ENCODE measurements around the gene CIDEA. TPM values are rescaled to one million over a fixed set of nuclear protein-coding genes. Genes with fewer than 3 reads are reported as not detected.
A peak's percentile ranks its signal among the peaks of the same experiment; 100 is the strongest.

Gene CIDEA
- total RNA-seq, 1 experiment from 2014 or later = not detected

DNA sequence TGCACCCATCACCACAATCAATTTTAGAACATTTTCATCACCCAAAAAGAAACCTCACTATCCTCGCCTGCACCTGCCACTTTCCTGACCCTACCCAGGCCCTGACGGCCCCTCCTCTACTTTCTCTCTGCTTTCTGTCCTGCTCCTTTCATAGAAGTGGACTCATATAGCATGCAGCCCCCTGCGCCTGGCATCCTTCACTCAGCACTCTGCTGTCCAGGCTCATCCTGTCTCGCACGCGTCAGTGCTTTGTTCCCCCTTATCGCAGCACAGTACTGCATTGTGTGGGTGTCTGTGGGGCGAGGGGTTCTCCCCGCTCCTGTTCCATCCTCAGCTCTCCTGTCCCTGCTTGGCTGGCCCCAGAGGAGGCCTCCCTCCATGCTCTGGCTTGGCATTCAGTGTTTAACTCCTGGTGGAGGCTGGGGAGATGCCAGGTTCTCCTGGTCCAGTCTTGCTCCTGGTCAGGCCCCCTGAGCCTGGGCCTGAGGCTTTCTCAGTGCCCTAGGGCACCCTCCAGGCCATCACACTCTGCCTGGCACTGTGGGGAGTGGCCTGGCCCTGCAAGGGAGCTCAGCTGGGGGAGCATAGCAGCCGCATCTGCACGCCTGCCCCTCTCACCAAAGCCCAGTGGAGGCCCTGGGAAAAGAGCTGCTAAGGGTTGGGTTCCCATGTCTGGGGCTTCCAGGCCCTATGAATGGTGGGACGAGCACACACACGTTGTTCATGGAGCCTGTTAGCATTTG, 47.3 kb downstream of the CIDEA start:
- DNase-seq (ENCODE audit: low read depth) = no peak

DNA sequence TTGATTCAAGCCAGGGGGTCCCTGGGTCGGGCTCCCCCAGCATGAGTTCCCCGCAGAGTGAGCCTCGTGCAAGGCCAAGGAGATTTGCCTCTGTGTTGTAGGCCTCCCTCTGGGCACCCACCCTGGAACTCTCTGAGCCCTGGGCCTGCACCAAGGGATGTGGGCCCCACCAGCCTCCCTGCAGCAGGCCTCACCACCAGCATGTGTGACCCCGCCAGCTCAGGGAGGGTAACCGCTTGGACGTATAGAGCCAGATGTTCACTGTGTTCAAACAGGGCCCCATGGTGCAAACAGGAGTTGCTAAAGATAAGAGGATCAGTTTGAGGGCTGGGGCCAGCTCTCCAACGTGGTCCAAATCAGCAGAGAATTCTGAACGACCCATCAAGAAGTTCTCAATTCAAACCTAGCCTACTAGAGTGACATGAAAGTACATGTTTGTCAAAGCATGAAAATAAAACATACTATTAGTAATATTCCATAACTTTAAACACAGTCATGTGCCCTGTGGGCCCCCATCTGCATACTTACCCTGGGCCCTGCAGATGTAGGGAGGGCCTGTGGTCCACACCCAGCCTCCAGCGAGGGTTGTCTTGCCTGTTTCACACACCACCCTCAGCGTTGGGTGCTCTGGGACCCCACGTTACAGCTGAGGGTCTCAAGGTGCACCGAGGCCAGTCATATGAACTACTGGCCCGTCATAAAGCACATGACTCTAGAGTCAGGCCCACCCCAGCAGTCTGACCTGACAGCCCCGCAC, 48.4 kb downstream of the CIDEA start:
- DNase-seq (ENCODE audit: low read depth) = no peak

DNA sequence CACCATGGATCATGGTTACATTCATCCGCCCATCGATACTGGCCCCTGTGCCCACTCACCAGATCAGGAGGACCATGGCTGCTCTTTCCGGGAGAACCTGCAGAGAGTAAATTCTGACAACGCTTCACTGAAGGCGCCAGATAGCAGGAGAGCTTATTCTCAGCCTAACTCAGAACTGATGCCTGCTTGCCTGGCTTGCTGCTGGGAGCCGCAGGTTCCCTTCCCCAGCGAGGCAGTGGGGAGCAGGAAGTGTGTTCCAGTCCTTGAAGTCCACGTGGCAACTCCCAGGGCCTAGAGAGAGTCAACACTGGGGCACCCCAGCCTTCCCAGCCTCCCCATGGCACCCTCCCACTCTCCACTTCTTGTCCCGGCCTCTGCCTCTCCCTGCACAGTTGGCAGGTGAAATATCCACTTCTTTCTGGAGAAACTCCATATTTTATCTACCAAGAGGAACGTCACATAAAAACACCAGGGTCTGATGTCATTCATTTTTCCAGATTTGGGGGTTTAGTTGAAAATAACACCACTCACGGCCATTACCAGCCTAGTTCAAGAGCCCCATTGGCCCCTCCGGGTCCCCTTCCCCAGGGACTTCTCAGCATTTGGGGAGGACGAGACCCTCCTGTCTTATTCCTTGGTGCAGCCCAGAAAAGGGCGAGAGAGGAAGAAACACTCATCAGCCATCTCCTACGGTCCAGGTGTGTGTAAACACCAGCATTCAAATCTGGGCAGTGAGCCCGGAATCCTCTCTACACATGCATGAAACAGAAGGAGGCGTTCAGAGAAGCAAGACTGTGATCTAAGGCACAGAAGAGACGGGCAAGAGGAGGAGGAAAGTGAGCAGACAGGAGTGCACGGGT, 50.4 kb downstream of the CIDEA start:
- DNase-seq (ENCODE audit: low read depth) = peak; percentile 49

DNA sequence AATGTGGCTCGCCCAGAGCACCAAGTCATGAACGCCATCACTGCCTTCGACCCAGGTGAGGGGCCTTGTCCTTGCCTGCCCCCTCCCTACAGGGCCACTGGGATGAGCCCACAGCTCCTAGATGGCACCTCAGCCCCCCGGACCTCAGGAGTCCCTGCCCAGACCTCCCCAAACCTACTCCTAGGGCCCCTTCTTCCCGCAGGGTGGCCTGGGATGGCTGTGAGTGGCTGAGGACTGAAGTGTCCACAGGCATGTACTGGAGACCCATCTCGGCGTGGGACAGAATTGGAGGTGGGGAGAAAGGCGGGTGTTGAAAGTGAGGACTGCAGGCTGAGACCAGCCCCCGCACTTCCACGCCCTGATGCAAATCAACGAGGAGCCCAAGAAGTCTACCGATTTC, 51.0 kb downstream of the CIDEA start:
- no peak for DNase-seq (ENCODE audit: low read depth)

DNA sequence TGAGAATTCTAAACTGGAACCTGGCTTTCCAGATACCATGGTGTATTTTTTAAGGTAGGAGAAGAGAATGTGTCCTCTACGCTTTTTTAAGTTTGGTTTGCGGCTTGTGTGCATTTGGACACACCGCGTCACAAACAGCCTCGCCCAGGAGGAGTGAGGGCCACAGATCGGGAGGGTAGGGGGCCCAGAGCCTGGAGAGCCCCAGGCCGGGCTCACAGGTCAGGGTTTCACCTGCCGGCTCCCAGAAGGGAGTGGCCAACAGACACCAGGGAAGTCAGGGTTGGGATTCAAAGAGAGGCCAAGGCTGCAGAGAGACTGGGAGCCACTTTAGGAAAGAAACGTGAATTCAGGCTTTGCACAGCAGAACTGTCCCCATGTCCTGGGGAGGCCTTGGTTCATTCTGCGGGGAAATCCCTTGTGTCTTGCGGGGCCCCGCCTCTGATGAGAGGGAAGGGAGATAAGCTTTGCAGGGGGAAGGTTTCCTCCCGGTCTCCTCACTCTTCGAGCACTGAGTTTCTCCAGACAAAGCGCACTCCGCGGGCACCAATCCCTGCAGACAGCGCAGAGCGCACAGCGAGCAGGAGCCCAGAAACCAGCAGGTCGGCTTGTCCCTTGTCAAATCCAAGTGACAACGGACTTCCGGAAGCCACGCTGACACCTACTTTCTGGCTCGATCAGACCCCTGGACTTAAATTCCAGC, 51.9 kb downstream of the CIDEA start:
- DNase-seq (ENCODE audit: low read depth) = no peak

DNA sequence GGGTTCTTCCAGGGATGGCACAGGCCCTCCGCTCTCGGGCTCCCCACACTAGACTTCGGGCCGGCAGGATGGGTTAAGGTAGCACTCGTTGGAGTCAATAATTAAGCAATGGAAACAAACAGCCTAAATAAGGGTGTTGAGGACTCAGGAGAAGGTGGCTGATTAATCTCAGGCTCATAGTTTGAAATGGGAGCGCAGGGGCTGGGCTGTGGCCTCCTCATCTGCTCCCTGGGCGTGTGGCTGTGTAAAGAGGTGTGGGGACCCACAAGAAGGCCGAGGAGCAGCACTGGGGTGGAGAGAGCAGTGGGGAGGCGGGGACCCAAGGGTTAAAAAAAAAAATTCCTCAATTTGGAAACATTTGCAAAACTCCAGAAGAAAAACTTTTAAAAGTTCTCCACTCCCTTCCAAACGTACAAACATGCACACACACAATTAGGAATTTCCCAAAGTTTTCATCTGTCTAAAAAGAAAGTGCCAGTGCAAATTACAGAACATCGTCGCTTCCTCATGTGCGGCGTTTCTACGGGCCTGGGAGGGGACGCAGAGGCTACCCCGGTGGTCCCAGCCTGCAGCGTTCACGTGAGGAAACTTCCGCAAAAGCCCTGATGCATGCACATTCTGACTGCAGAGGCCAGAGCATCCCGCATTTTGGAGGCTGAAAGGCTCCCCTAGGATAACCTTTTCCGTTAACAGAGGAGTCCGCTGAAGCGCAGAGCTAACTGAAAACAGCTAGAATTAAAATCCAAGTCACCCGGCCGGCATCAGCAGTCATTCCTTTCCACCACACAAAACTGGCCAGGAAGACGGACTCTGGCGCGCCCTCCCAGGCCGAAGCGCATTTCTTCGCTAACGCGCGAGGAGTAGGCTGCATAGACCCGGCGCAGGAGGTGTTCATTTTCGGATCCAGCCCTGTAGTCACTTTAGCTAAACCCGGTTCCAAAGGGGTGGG, 52.9 kb downstream of the CIDEA start:
- peak; percentile 36 for DNase-seq (ENCODE audit: low read depth)

DNA sequence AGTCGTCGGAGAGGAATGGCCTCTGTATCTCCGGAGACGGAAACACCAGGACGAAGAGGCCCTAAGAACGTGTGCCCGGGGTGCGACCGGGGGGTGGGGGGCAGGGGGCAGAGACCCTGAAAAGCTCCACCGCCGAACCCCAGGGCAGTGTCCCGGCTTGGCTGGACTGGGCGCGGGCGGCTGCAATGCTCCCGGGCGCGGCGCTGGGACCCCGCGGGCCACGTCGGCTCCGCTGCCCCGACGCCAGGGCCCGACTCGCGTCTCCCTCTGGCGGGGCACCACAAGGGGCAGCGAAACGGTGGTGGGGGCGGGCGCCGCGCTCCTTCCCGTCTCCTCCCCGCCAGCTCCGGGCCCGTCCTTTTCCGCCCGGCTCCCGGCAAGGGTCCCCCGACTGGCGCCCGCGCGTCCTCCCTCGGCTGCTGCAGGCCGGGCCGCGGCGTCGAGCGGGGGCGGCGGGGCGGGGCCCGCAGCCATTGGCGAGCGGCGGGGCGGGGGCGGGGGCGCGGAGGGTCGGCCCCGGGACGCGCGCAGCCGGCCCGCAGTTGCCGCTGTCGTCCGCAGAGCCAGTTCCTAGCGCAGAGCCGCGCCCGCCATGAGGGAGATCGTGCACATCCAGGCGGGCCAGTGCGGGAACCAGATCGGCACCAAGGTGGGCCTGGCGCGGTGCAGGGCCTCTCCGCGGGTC, 53.7 kb downstream of the CIDEA start, which contains the start of gene TUBB6:
Gene TUBB6 (plus strand): TSS at position 541 of the 685 bp plus-strand sequence. CDS start 52 bp downstream, at position 593.
- peak; percentile 62 for DNase-seq (ENCODE audit: low read depth)

DNA sequence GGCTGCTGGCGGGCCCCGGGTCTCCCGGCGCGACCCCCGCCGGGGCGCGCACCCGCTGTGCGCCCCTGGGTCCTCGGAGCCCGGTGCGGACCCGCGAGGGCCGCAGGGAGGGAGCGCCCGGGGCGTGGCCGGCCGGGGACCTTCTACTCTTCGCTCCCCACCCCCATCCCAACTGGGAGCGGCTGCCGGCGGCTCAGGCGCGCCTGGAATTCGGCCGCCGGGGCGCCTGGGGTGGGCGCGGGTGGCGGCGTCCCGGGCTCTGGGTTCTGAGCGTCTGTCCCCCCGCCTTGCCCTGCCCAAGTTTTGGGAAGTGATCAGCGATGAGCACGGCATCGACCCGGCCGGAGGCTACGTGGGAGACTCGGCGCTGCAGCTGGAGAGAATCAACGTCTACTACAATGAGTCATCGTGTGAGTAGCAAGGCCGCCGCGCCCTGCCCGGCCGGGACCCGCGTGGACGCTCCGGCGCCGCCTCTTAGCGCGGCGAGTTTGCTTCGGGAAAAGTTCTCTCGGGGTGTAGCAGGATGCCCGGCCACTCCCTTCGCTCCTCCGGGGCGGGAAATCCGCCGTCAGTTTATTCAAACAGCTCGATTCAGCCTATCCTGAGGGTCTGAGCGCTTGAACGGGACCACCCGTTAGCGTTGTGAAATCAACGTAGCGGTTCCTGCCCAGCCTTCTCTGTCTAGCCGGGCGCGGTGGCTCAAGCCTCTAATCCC, 54.4 kb downstream of the CIDEA start:
- DNase-seq (ENCODE audit: low read depth) = peak; percentile 81

DNA sequence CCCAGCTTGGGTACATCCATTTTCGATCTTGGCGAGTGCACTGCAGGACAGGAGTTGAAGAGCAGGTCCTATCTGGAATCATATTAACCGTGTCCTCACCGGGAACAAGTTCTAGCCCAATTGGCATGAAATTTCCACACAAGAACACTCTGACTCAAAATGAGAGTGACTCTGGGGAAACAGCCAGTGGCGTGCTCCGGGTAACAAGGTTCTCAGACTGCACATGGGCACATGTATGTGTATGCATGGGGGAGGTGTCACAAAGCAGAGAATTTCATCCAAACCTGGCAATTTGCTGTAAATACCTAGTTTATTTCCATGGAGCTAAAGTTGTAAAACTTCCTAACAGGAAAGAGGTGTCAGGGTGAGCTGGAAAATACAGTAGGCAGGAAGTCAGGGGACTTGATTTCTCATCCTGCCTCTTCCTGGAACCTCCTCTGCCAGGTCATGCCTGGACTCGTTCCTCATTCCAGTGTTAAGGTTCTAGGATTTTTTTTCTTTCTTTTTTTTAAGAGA, 55.6 kb downstream of the CIDEA start:
- DNase-seq (ENCODE audit: low read depth) = no peak

DNA sequence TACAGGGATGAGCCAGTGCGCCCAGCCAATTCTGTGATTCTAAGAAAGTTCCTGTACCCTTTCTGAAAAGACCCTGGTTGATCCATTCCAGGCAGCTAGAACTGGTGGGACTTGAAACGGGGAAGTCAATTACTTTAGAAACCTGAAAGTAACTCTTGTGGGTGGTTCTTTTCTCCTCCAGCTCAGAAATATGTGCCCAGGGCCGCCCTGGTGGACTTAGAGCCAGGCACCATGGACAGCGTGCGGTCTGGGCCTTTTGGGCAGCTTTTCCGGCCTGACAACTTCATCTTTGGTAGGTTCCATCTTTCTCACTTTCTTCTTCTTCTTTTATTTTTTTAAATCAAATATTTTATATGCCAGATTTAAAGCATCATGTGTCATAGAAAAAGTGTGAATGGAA, 56.6 kb downstream of the CIDEA start:
- no peak for DNase-seq (ENCODE audit: low read depth)

DNA sequence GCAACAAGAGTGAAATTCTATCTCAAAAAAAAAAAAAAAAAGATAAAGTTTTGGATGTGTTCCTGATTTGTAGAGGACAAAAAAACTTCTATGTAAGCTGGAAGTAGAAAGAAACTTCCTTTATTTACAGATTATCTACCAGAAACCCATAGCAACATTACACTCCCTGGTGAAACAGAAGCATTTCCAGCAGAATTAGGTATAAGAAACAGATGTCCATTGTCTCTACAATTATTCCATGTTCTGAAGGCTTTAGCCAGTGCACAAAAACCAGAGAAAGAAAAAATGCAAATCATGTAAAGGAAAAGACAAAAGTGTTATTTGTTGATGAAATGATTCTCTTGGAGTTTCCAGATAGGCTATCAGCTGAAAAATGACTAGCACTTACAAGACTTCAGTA, 58.8 kb downstream of the CIDEA start:
- DNase-seq (ENCODE audit: low read depth) = no peak

DNA sequence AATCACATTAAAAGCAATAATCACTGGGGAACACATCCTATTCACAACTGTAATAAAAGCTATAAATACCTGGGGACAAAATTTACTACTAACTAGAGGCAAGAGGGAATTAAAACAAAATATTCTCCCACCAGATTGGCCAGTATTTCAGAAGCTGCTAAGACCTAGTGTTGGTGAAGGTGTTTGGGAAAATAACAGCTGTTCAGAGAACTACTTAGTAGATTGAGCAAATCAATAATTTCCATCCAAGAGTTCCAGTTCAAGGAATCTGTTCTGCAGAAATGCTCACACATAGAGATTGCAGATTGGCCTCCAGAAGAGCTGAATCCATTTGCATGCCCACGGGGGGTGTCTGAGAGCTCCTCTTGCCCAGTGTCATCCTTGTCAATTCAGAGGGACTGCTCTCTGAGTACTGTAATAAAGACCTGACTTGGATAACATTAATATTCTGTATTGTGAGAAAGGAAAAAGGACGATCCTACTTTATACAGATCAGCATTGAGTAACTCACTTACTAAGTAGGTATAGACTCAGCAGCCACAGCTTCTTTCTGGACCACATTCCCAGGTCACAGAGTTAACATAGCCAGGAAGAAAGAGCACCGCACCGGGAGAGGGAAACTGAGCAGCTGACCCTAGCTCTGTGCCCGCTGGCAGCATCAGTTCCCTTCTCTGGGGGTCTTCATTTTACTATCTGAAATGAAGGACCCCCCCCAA, 59.5 kb downstream of the CIDEA start:
- no peak for DNase-seq (ENCODE audit: low read depth)

DNA sequence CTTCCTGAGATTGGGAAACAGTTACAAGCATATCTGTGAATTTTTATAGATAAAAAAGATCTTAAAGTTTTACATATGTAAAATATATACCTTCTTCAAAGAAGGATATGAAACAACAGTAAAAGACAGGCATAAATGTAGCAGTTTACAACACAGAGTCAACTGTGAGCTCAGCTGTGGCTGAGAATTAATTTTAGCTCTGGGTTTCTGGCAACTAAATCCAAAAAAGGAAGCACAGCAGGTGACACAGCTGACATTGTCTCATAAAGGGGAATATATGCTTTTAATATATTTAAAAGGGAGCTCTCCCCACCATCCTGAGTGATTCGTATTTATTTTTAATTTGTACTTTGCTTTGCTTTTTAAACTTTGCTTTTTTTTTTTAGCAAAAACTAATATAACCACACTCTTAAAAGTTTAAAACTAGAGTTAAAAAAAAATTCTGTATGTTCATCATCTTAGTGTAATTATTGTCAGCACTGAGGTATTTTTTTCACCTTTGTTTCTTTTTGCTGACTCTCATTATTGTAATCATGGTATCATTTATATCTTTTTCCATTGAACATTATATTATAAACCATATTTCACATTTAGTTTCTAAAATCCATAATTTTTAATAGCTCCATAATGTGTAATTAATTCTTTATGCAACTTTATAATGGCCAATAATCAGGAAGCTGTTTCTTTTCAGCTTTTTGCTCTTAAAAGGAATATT, 60.6 kb downstream of the CIDEA start:
- no peak for DNase-seq (ENCODE audit: low read depth)

DNA sequence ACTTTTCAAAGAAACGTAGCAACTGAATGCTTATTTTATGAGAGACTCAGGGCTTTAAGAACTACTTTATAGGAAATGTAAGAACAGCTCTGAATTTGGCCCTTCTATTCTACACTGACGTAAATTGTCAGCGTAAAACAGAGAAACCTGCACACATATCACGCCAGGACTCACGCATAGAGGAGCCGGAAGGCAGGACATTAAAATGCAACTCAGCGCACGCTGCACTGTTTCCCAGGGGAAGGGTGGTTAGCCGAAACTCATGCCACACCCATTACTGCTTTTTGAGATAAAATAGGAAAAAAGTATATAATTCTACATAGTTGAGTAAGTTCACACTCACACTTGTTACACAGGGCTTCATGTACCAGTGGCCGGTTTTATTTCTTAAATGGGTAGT, 61.3 kb downstream of the CIDEA start:
- no peak for DNase-seq (ENCODE audit: low read depth)

DNA sequence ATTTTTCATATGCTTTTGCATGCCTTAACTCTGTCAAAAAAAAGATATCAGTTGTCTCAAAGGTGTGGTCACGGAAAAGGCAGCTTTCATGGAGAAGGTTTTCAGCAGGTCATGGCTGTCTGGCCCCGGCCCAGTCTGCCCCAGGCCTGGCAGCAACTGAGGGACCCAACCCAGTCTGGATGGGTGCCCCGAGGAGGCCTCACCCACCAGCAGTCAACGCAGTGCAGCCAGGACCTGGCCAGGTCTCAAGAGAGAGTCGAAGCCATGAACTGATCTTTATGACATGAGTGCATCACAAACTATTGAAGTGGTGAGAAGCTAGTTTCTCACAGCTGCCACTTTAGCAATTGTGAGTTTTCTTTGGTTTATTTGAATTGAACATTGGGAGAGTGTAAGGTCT, 61.8 kb downstream of the CIDEA start:
- DNase-seq (ENCODE audit: low read depth) = no peak

DNA sequence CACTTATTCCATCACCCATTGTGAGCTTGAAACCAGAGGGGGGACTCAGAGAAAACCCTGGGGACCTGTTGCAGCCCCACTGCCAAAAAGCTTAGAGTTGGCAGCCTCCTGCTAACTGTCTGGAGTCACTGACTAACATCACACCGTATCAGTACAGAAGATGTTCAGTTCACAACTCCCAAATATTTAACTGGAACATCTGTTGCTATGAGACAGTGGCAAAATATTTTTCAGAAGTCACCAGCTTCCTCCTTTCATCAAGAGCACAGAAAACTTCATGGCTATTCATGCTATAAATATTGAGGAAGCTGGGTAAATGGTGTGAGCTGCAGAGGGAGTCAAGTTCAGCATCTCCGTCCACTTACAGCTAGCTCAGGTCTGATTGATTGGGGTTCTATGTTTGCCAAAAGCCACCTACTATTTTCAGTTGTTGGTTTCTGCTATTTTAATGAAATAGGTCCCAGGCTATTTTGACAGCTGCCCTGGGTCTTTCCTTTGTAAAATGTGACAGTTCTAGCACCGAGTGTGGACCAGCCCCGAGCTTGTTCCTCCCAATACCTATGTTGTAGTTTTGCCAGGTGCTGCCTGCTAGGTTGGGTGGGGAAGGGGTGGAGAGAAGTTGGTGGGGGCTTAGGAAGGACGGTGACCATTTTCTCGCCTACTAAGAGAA, 63.6 kb downstream of the CIDEA start:
- peak; percentile 51 for DNase-seq (ENCODE audit: low read depth)

DNA sequence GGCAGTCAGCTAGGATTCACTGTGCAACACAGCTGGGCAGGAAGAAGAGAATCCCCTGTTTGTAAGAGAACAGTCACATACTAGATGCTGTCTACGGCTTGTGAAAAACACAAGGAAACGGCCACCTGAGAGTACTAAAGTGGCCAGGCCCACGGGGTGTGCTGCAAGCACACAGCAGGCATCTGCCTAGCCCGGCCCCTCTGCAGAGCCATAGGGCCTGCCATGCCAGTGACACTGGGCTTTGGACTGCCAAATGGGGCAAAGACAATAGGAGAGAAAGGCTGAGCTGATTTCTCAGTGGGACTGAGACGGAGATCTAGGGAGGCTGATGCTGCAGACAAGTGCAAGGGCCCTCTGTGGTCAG, 64.2 kb downstream of the CIDEA start:
- no peak for DNase-seq (ENCODE audit: low read depth)
